Fibroblast of lung (primary cell): ENCODE measurements around the gene DIP2C. TPM values are rescaled to one million over a fixed set of nuclear protein-coding genes. Genes with fewer than 3 reads are reported as not detected.

Source experiments
- DNase-seq, 2 donors: peaks; one replicate each; pipeline versions ENCODE4 v3.0.0 to v3.0.0-alpha.2; 2010; ENCODE audit warnings: low read depth in 2 of 2
- H2AFZ ChIP-seq: 2 replicates; pipeline ENCODE4 v1.5.1; 2012; ENCODE audit warnings: low read length, control low read depth, inconsistent platforms
- H3K27ac ChIP-seq: 2 replicates; pipeline ENCODE4 v1.5.1; 2011; ENCODE audit warnings: low read length, control low read depth; ENCODE audit not compliant: insufficient read depth
- H3K27me3 ChIP-seq: 2 replicates; pipeline ENCODE4 v1.5.1; 2011; ENCODE audit warnings: mild to moderate bottlenecking, low read length; ENCODE audit not compliant: control insufficient read depth, insufficient read depth
- H3K36me3 ChIP-seq: 2 replicates; pipeline ENCODE4 v1.5.1; 2011; ENCODE audit warnings: low read length; ENCODE audit not compliant: control insufficient read depth, insufficient read depth
- H3K4me1 ChIP-seq: 2 replicates; pipeline ENCODE4 v1.5.1; 2011; ENCODE audit warnings: low read length; ENCODE audit not compliant: control insufficient read depth, insufficient read depth; ENCODE audit errors: extremely low read depth
- H3K4me2 ChIP-seq: 2 replicates; pipeline ENCODE4 v1.5.1; 2011; ENCODE audit warnings: low read length, control low read depth; ENCODE audit not compliant: insufficient read depth; ENCODE audit errors: extremely low read depth
- H3K4me3 ChIP-seq, 4 experiments: fragments of 200-600 bp in 1 of 4; sonication (generic) in 1 of 4; replicated peaks in 1 of 4; 2 replicates each; pipeline ENCODE4 v1.5.1; 2011 to 2016; ENCODE audit warnings: low read length in 4 of 4, low read depth in 3 of 4, mild to moderate bottlenecking in 3 of 4, control low read depth in 2 of 4, inconsistent platforms in 1 of 4, mixed read lengths in 1 of 4; ENCODE audit not compliant: insufficient read depth in 1 of 4; ENCODE audit errors: control extremely low read depth in 1 of 4
- H3K79me2 ChIP-seq: 2 replicates; pipeline ENCODE4 v1.5.1; 2012; ENCODE audit warnings: mild to moderate bottlenecking, low read length, inconsistent platforms; ENCODE audit not compliant: control insufficient read depth, insufficient read depth
- H3K9ac ChIP-seq: 2 replicates; pipeline ENCODE4 v1.5.1; 2011; ENCODE audit warnings: mild to moderate bottlenecking, low read length, control low read depth; ENCODE audit not compliant: insufficient read depth
- H3K9me3 ChIP-seq: 2 replicates; pipeline ENCODE4 v1.5.1; 2012; ENCODE audit warnings: low read depth, low read length; ENCODE audit not compliant: control insufficient read depth, insufficient read depth
- H4K20me1 ChIP-seq: 2 replicates; pipeline ENCODE4 v1.5.1; 2011; ENCODE audit warnings: low read length; ENCODE audit not compliant: control insufficient read depth, insufficient read depth; ENCODE audit errors: extremely low read depth
- CTCF ChIP-seq, 2 donors: IDR thresholded peaks in 1 of 2; conservative IDR thresholded peaks in 1 of 2; 1 replicate in 1 of 2; 2 replicates in 1 of 2; pipeline ENCODE4 v1.5.1; 2011 to 2012; ENCODE audit warnings: low read length in 2 of 2, control low read depth in 1 of 2, inconsistent platforms in 1 of 2, low read depth in 1 of 2, mild to moderate bottlenecking in 1 of 2
- EZH2 ChIP-seq: IDR thresholded peaks from 2 replicates; pipeline ENCODE4 v1.5.1; 2012; ENCODE audit warnings: low read length, control low read depth, mild to moderate bottlenecking; ENCODE audit errors: missing control alignments
- polyA plus RNA-seq, 2 donors: library from polyadenylated mRNA; depleted of rRNA in 1 of 2; stranded (reverse) in 1 of 2; unstranded in 1 of 2; fragments of >200 nt; gene quantifications; 2 replicates each; pipeline ENCODE4 v1.2.1, GENCODE V29; 2011 to 2012; ENCODE audit warnings: missing spikeins in 1 of 2
- total RNA-seq: library from RNA; depleted of rRNA; stranded (reverse); fragments of >200 nt; gene quantifications from 2 replicates; pipeline ENCODE4 v1.2.1, GENCODE V29; 2014

DIP2C gene
- total and polyA plus RNA-seq, 2 donors (not counting 1 experiment from before 2014, with no cell fraction given), result 10.7 to 18.3 TPM

GRCh38 chr10:614790-615582, 74.5 kb downstream of the DIP2C start:
- no peaks in the 10 kb centered on the region for H3K9me3 ChIP-seq
- no peak overlapping the region for H3K9ac ChIP-seq
- no peak for TF ChIP-seq CTCF (conservative IDR thresholded peaks at IDR 0.05 in 1 of 2, IDR thresholded peaks at IDR 0.05 in 1 of 2; ENCODE audit: low read depth in 1 of 2, low read length in 2 of 2)
- no peak overlapping the region for H3K4me3 ChIP-seq
- peak; percentile 41 to 42 for DNase-seq
- H3K27me3 ChIP-seq, result no peaks in the 10 kb centered on the region
- H3K4me2 ChIP-seq, result no peak overlapping the region
- H3K36me3 ChIP-seq, result no peaks in the 10 kb centered on the region
- peaks cover 31% of the 10 kb centered on the region for H3K79me2 ChIP-seq
- no peaks in the 10 kb centered on the region for H4K20me1 ChIP-seq
- no peak overlapping the region for H3K27ac ChIP-seq
- peaks cover 5% of the 10 kb centered on the region for H3K4me1 ChIP-seq
- no peak overlapping the region for H2AFZ ChIP-seq

GRCh38 chr10:614139-614711, 75.2 kb downstream of the DIP2C start:
- Histone ChIP-seq H3K4me1 (peaks cover 5% of the 10 kb centered on the region), H3K27ac (no peak overlapping the region), H2AFZ (no peak overlapping the region), H3K27me3 (no peaks in the 10 kb centered on the region), H3K4me2 (no peak overlapping the region), H3K36me3 (no peaks in the 10 kb centered on the region), H4K20me1 (no peaks in the 10 kb centered on the region), H3K9ac (no peak overlapping the region), H3K79me2 (peaks cover 30% of the 10 kb centered on the region), H3K4me3 (no peak overlapping the region), H3K9me3 (no peaks in the 10 kb centered on the region)
- DNase-seq, result no peak
- TF ChIP-seq CTCF (conservative IDR thresholded peaks at IDR 0.05 in 1 of 2, IDR thresholded peaks at IDR 0.05 in 1 of 2; ENCODE audit: low read depth in 1 of 2, low read length in 2 of 2) (no peak), EZH2 (no peak)

GRCh38 chr10:613271-614138, 76.0 kb downstream of the DIP2C start:
- H2AFZ ChIP-seq, result no peak overlapping the region
- peaks cover 30% of the 10 kb centered on the region for H3K79me2 ChIP-seq
- no peak overlapping the region for H3K4me2 ChIP-seq
- no peak overlapping the region for H3K27ac ChIP-seq
- no peak for DNase-seq
- H3K27me3 ChIP-seq, result no peaks in the 10 kb centered on the region
- no peak overlapping the region for H3K4me3 ChIP-seq
- no peaks in the 10 kb centered on the region for H3K9me3 ChIP-seq
- H4K20me1 ChIP-seq, result no peaks in the 10 kb centered on the region
- H3K4me1 ChIP-seq, result peaks cover 5% of the 10 kb centered on the region
- H3K36me3 ChIP-seq, result no peaks in the 10 kb centered on the region
- H3K9ac ChIP-seq, result no peak overlapping the region
- TF ChIP-seq EZH2, result no peak
- TF ChIP-seq CTCF (conservative IDR thresholded peaks at IDR 0.05 in 1 of 2, IDR thresholded peaks at IDR 0.05 in 1 of 2; ENCODE audit: low read depth in 1 of 2, low read length in 2 of 2), result no peak
